GM18505 (cell line): ENCODE measurements around the gene ZDHHC5.

Source experiments
- ATAC-seq: cut with Tn5 transposase; IDR thresholded peaks from one replicate; pipeline ENCODE4 v1.9.1; 2021; ENCODE audit not compliant: unreplicated experiment
- POLR2A ChIP-seq: IDR thresholded peaks from 4 replicates; pipeline ENCODE4 v1.6.1; 2011; ENCODE audit warnings: borderline replicate concordance; ENCODE audit not compliant: insufficient read depth, insufficient read length; ENCODE audit errors: extremely low read depth

The ZDHHC5 gene

GRCh38 chr11:57638005-57638781 is 29.7 kb upstream of the ZDHHC5 start:
- no peak for ATAC-seq
- no peak for TF ChIP-seq POLR2A

- no peak for TF ChIP-seq POLR2A
- no peak for ATAC-seq
Measured at GRCh38 chr11:57638811-57639320, 29.0 kb upstream of the ZDHHC5 start.

- ATAC-seq = no peak
- no peak for TF ChIP-seq POLR2A
Measured at GRCh38 chr11:57639321-57640067, 28.4 kb upstream of the ZDHHC5 start.

- TF ChIP-seq POLR2A = no peak
- no peak for ATAC-seq
Measured at GRCh38 chr11:57640068-57640800, 27.7 kb upstream of the ZDHHC5 start.

GRCh38 chr11:57641011-57641807 is 26.7 kb upstream of the ZDHHC5 start:
- TF ChIP-seq POLR2A = no peak

GRCh38 chr11:57643802-57644201 is 24.1 kb upstream of the ZDHHC5 start:
- ATAC-seq = no peak
- TF ChIP-seq POLR2A = no peak

More at GRCh38 chr11:57641011-57641807, 26.7 kb upstream of the ZDHHC5 start:
- ATAC-seq = no peak

GRCh38 chr11:57644748-57645688 is 22.9 kb upstream of the ZDHHC5 start:
- TF ChIP-seq POLR2A = no peak
- ATAC-seq = peak; percentile 41

- ATAC-seq = no peak
- TF ChIP-seq POLR2A = no peak
Measured at GRCh38 chr11:57645689-57646085, 22.2 kb upstream of the ZDHHC5 start.

- no peak for ATAC-seq
- no peak for TF ChIP-seq POLR2A
Measured at GRCh38 chr11:57646194-57646798, 21.6 kb upstream of the ZDHHC5 start.

- ATAC-seq = no peak
- no peak for TF ChIP-seq POLR2A
Measured at GRCh38 chr11:57646799-57647303, 21.1 kb upstream of the ZDHHC5 start.

- no peak for ATAC-seq
- no peak for TF ChIP-seq POLR2A
Measured at GRCh38 chr11:57647372-57647771, 20.5 kb upstream of the ZDHHC5 start.
